ENCODE results near the gene RAB41. TPM values are rescaled to one million over a fixed set of nuclear protein-coding genes. Genes with fewer than 3 reads are reported as not detected.
"Not testable (repeated sequence)": the region's sequence is repeated elsewhere in the genome, so short reads cannot be mapped to it uniquely, and the experiment has no call there.

RAB41 gene
- polyA plus RNA-seq, 3 donors, result not detected

DNA sequence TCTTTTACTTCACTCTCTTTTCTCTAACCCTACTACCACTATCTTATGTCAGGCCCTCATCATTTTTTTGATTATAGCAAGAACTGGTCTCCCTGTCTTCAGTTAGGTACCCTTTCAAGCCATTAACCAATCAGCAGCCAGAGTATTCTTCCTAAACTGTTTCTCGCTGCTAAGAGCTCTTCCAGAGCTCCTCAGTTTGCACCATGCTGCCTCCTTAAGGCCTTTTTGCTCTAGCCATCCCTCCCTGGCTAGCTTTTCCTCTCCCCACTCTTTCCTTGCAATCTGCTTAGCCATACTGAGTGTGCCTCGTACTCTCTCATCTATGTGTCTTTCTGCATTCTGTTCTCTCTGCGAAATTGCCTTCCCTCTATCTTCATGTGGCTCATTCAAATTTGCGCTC, 40.8 kb downstream of the RAB41 start:
- H3K27ac ChIP-seq (ENCODE audit: low read depth in 1 of 2, low read length in 2 of 2), result no peak overlapping the region
- Mint-ChIP-seq H3K4me1 (no peaks in the 10 kb centered on the region), H3K4me3 (no peak overlapping the region), H3K36me3 (peaks cover 2 to 5% of the 10 kb centered on the region in 2 donors), H3K27me3 (ENCODE audit: low read depth in 3 of 3) (peaks cover 0 to 2% (median 0%) of the 10 kb centered on the region in 3 donors), H3K9me3 (no peaks in the 10 kb centered on the region), H3K27ac (no peak overlapping the region)
- H3K4me1 ChIP-seq (ENCODE audit: control insufficient read depth in 1 of 2, insufficient read depth in 2 of 2, low read length in 2 of 2), result no peaks in the 10 kb centered on the region
- H2AFZ ChIP-seq (ENCODE audit: insufficient read depth, low read depth, low read length, poor library complexity, severe bottlenecking), result no peak overlapping the region
- intact Hi-C loops (cut with micrococcal nuclease), result no loop called here
- H4K20me1 ChIP-seq (ENCODE audit: insufficient read depth, low read length), result no peaks in the 10 kb centered on the region
- H3K4me2 ChIP-seq (replicated peaks; ENCODE audit: extremely low read depth, low read length, poor library complexity, severe bottlenecking), result no peak overlapping the region
- no peak overlapping the region for H3K9ac ChIP-seq (ENCODE audit: insufficient read depth, low read length, poor library complexity, severe bottlenecking)
- no peak for DNase-seq
- H3K79me2 ChIP-seq (ENCODE audit: insufficient read depth, low read length), result no peaks in the 10 kb centered on the region
- TF ChIP-seq, protein P1, sequence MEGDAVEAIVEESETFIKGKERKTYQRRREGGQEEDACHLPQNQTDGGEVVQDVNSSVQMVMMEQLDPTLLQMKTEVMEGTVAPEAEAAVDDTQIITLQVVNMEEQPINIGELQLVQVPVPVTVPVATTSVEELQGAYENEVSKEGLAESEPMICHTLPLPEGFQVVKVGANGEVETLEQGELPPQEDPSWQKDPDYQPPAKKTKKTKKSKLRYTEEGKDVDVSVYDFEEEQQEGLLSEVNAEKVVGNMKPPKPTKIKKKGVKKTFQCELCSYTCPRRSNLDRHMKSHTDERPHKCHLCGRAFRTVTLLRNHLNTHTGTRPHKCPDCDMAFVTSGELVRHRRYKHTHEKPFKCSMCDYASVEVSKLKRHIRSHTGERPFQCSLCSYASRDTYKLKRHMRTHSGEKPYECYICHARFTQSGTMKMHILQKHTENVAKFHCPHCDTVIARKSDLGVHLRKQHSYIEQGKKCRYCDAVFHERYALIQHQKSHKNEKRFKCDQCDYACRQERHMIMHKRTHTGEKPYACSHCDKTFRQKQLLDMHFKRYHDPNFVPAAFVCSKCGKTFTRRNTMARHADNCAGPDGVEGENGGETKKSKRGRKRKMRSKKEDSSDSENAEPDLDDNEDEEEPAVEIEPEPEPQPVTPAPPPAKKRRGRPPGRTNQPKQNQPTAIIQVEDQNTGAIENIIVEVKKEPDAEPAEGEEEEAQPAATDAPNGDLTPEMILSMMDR (IDR thresholded peaks at IDR 0.05), result no peak
- 100% methylated on average over 3 of the region's 4 CpGs for WGBS (ENCODE audit: insufficient coverage)
- H3K36me3 ChIP-seq (replicated peaks in 1 of 2; ENCODE audit: control insufficient read depth in 1 of 2, insufficient read depth in 2 of 2, low read length in 2 of 2), result peaks cover 0 to 4% of the 10 kb centered on the region in 2 donors
- no peaks in the 10 kb centered on the region for H3K9me3 ChIP-seq (replicated peaks in 1 of 2; ENCODE audit: control insufficient read depth in 1 of 2, insufficient read depth in 1 of 2, low read length in 2 of 2)
- no peaks in the 10 kb centered on the region for H3K27me3 ChIP-seq (ENCODE audit: control insufficient read depth in 2 of 2, insufficient read depth in 2 of 2, low read length in 2 of 2)
- H3K4me3 ChIP-seq (replicated peaks in 1 of 3; ENCODE audit: low read depth in 2 of 3, low read length in 3 of 3), result no peak overlapping the region

DNA sequence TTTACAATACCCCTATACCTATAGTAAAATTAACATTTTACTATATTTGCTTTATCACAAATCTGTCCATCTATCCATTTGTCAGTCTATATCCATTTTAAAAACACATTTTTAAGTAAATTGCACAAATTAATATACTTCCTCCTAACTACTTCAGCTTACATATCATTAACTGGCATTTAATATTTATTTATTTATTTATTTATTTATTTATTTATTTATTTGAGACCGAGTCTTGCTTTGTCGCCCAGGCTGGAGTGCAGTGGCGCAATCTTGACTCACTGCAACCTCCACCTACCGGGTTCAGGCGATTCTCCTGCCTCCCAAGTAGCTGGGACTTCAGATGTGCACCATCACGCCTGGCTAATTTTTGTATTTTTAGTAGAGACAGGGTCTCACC, 41.7 kb downstream of the RAB41 start:
- H3K4me3 ChIP-seq (replicated peaks in 1 of 3; ENCODE audit: low read depth in 2 of 3, low read length in 3 of 3); DNase-seq; H3K9me3 ChIP-seq (replicated peaks in 1 of 2; ENCODE audit: control insufficient read depth in 1 of 2, insufficient read depth in 1 of 2, low read length in 2 of 2); H3K4me3 Mint-ChIP-seq; H3K4me2 ChIP-seq (replicated peaks; ENCODE audit: extremely low read depth, low read length, poor library complexity, severe bottlenecking); H3K4me1 Mint-ChIP-seq; H3K27me3 Mint-ChIP-seq (ENCODE audit: low read depth in 3 of 3); H3K27ac ChIP-seq (ENCODE audit: low read depth in 1 of 2, low read length in 2 of 2); H3K9ac ChIP-seq (ENCODE audit: insufficient read depth, low read length, poor library complexity, severe bottlenecking); intact Hi-C loops (cut with micrococcal nuclease); H3K27me3 ChIP-seq (ENCODE audit: control insufficient read depth in 2 of 2, insufficient read depth in 2 of 2, low read length in 2 of 2); H4K20me1 ChIP-seq (ENCODE audit: insufficient read depth, low read length); H3K9me3 Mint-ChIP-seq; H3K79me2 ChIP-seq (ENCODE audit: insufficient read depth, low read length); H3K36me3 Mint-ChIP-seq; H2AFZ ChIP-seq (ENCODE audit: insufficient read depth, low read depth, low read length, poor library complexity, severe bottlenecking); H3K27ac Mint-ChIP-seq; H3K4me1 ChIP-seq (ENCODE audit: control insufficient read depth in 1 of 2, insufficient read depth in 2 of 2, low read length in 2 of 2): not testable (repeated sequence)
- H3K36me3 ChIP-seq (replicated peaks in 1 of 2; ENCODE audit: control insufficient read depth in 1 of 2, insufficient read depth in 2 of 2, low read length in 2 of 2), result peaks cover 0 to 10% of the 10 kb centered on the region in 2 donors
- WGBS (ENCODE audit: insufficient coverage), result no CpG with 5 or more reads among the region's 6 CpGs
